Tibial artery (tissue), 4 donors: ENCODE measurements around the gene L3MBTL4.
"Not testable (repeated sequence)": the region's sequence is repeated elsewhere in the genome, so short reads cannot be mapped to it uniquely, and the experiment has no call there.

Source experiments
- DNase-seq, 2 donors: peaks; one replicate each; pipeline ENCODE4 v3.0.0-alpha.2; 2019
- H3K27ac ChIP-seq, 2 donors: fragments of 200-600 bp; sonication (generic) in 1 of 2; 1 replicate in 1 of 2; 2 replicates in 1 of 2; pipeline ENCODE4 v1.5.1; 2018 to 2019; ENCODE audit warnings: mild to moderate bottlenecking in 1 of 2
- H3K27me3 ChIP-seq, 2 donors: fragments of 200-600 bp; sonication (generic) in 1 of 2; one replicate each; pipeline versions ENCODE4 v1.5.1 to v1.6.0; 2016 to 2019
- H3K36me3 ChIP-seq, 3 donors: fragments of 200-600 bp; sonication (generic) in 2 of 3; one replicate each; pipeline ENCODE4 v1.5.1; 2016 to 2019; ENCODE audit warnings: mild to moderate bottlenecking in 2 of 3
- H3K4me1 ChIP-seq, 4 donors: fragments of 200-600 bp; sonication (generic) in 2 of 4; 1 replicate in 3 of 4; 2 replicates in 1 of 4; pipeline ENCODE4 v1.5.1; 2016 to 2019
- H3K4me3 ChIP-seq, 2 donors: fragments of 200-600 bp; sonication (generic) in 1 of 2; 1 replicate in 1 of 2; 2 replicates in 1 of 2; pipeline ENCODE4 v1.5.1; 2018 to 2019; ENCODE audit warnings: mild to moderate bottlenecking in 2 of 2
- H3K9me3 ChIP-seq, 3 donors: fragments of 200-600 bp; sonication (generic) in 1 of 3; one replicate each; pipeline ENCODE4 v1.5.1; 2016 to 2019
- CTCF ChIP-seq, 2 experiments: fragments of 200-600 bp in 1 of 2; fragments of 450-650 bp in 1 of 2; IDR thresholded peaks; one replicate each; pipeline ENCODE4 v1.5.1; 2017 to 2019; ENCODE audit warnings: antibody characterized with exemption in 2 of 2, mild to moderate bottlenecking in 1 of 2, moderate library complexity in 1 of 2
- intact Hi-C: fragments of 100-400 bp; cut with DNase I; formaldehyde crosslinking; loops from one replicate; pipeline ENCODE4 v1.15.0; 2023; ENCODE audit warnings: low total_unique reads

Gene L3MBTL4

GRCh38 chr18:6055711-6056110 lies 359.0 kb downstream of the L3MBTL4 start:
- Histone ChIP-seq H3K36me3 (no peaks in the 10 kb centered on the region), H3K4me3 (no peak overlapping the region), H3K9me3 (no peaks in the 10 kb centered on the region), H3K4me1 (no peaks in the 10 kb centered on the region), H3K27me3 (no peaks in the 10 kb centered on the region), H3K27ac (no peak overlapping the region)
- no peak for DNase-seq
- intact Hi-C loops, result no loop called here
- TF ChIP-seq CTCF (IDR thresholded peaks at IDR 0.05), result no peak

DNA sequence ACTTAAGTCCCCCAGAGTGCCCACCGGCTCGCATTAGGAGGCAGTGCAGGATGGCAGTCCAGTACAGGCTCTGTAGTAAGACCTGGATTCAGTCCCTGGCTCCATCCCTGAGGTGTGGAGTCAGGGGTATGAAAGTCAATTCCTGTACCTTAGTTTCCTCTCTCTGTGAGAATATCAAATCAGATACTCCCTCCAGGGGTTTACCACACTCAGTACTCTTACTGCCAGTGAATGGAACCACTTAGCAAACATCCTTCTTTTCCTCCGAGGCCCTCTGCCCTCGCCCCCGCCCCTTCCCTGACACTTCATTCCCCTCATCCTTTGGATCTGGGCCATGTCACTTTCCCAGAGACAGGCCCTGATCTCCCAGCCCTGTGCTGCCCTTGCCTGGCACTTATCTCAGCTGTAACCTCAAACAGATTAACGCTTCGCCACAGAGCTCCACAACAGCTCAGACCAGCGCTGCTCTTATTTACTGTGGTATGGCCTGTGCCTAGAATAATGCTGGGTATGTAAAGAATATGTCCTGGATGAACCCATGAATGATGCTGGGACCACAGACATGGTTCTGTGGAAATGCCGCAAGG lies 360.4 kb downstream of the L3MBTL4 start:
- no peak for TF ChIP-seq CTCF (IDR thresholded peaks at IDR 0.05)
- Histone ChIP-seq H3K36me3 (no peaks in the 10 kb centered on the region), H3K4me3 (no peak overlapping the region), H3K27ac (no peak overlapping the region), H3K9me3 (no peaks in the 10 kb centered on the region), H3K27me3 (no peaks in the 10 kb centered on the region), H3K4me1 (no peaks in the 10 kb centered on the region)
- DNase-seq, result no peak
- intact Hi-C loops, result no loop called here

DNA sequence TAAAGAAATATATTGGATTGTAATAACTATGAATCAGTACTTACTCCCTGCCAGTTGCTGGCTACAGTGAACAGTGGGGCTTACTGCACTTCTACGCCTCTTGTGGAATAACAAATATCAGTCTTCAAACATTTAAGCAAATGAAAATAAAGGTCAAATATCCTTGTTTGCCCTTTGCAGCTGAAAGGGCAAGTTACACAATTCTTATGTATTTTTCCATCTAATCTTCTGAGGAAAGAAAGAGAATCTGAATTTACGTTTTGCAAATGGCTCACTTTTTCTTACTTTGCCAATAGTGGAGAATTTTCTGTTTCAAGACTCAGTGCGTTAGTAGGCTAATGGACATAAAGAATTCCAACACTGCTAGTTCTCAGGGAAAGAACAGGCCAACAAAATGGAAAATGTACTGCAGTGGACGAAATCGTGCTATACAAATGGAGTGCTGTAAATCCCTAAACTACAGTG lies 362.2 kb downstream of the L3MBTL4 start:
- no peaks in the 10 kb centered on the region for H3K4me1 ChIP-seq
- no peak for DNase-seq
- H3K27ac ChIP-seq, result no peak overlapping the region
- intact Hi-C loops, result no loop called here
- H3K9me3 ChIP-seq, result no peaks in the 10 kb centered on the region
- no peaks in the 10 kb centered on the region for H3K27me3 ChIP-seq
- H3K36me3 ChIP-seq, result no peaks in the 10 kb centered on the region
- TF ChIP-seq CTCF (IDR thresholded peaks at IDR 0.05), result no peak
- no peak overlapping the region for H3K4me3 ChIP-seq

DNA sequence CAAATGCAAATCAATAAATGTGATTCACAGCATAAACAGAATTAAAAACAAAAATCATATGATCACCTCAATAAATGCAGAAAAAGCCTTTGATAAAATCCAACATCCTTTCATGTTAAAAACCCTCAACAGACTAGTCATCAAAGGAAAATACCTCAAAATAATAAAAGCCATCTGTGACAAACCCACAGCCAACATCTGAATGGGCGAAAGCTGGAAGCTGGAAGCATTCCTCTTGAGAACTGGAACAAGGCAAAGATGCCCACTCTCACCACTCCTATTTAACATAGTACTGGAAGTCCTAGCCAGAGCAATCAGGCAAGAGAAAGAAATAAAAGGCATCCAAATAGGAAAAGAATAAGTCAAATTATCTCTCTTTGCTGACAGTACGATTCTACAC lies 367.1 kb downstream of the L3MBTL4 start:
- H3K4me1 ChIP-seq, DNase-seq, H3K27me3 ChIP-seq, H3K4me3 ChIP-seq, H3K36me3 ChIP-seq, intact Hi-C loops, H3K27ac ChIP-seq: not testable (repeated sequence)
- H3K9me3 ChIP-seq, result peaks cover 0 to 16% (median 10%) of the 10 kb centered on the region in 3 donors

- no peaks in the 10 kb centered on the region for H3K36me3 ChIP-seq
- H3K27me3 ChIP-seq, result no peaks in the 10 kb centered on the region
- no peak for TF ChIP-seq CTCF (IDR thresholded peaks at IDR 0.05)
- intact Hi-C loops, result no loop called here
- peaks cover 0 to 16% (median 10%) of the 10 kb centered on the region in 3 donors for H3K9me3 ChIP-seq
- no peak overlapping the region for H3K4me3 ChIP-seq
- DNase-seq, result no peak
- H3K27ac ChIP-seq, result no peak overlapping the region
- no peaks in the 10 kb centered on the region for H3K4me1 ChIP-seq
Observed at GRCh38 chr18:6044773-6045172, 369.9 kb downstream of the L3MBTL4 start.

DNA sequence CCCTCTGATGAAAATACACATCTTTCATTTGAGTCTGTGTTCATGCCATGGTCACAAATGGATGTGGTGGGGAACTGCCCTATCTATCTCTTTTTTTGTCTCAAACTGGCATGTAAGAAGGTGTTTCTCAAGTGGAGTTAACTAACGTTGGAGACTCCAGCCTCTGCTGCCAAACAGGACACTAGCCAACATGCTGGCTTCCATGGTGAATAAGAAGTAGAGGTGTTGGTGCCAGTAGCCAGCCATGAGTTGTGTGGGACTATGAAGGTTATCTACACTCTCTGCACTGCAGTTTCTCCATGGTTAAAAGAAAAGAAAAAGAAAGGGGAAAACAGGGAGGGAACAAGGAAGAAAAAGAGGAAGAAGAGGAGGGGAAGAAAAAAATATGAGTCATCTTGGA lies 370.4 kb downstream of the L3MBTL4 start:
- DNase-seq, result no peak
- H3K36me3 ChIP-seq, result no peaks in the 10 kb centered on the region
- no peaks in the 10 kb centered on the region for H3K4me1 ChIP-seq
- H3K27me3 ChIP-seq, result no peaks in the 10 kb centered on the region
- no peak overlapping the region for H3K27ac ChIP-seq
- intact Hi-C loops, result no loop called here
- H3K4me3 ChIP-seq, result no peak overlapping the region
- H3K9me3 ChIP-seq, result peaks cover 0 to 16% (median 10%) of the 10 kb centered on the region in 3 donors
- TF ChIP-seq CTCF (IDR thresholded peaks at IDR 0.05), result no peak
